Fibroblast of pulmonary artery (primary cell): ENCODE data around the gene STMP1.
"Not testable (repeated sequence)": the region's sequence is repeated elsewhere in the genome, so short reads cannot be mapped to it uniquely, and the experiment has no call there.

Experiments used
- DNase-seq: peaks from one replicate; pipeline ENCODE4 v3.0.0-alpha.2; 2010; ENCODE audit warnings: low read depth
- H3K4me3 ChIP-seq: replicated peaks from 2 replicates; pipeline ENCODE4 v1.5.1; 2011; ENCODE audit warnings: low read depth, mild to moderate bottlenecking, control low read depth, low read length, moderate library complexity
- TF ChIP-seq, protein P1 (sequence below): IDR thresholded peaks from 2 replicates; pipeline ENCODE4 v1.5.1; 2011; ENCODE audit warnings: mild to moderate bottlenecking, control low read depth, low read length, inconsistent platforms; ENCODE audit errors: missing control alignments

The STMP1 gene

DNA sequence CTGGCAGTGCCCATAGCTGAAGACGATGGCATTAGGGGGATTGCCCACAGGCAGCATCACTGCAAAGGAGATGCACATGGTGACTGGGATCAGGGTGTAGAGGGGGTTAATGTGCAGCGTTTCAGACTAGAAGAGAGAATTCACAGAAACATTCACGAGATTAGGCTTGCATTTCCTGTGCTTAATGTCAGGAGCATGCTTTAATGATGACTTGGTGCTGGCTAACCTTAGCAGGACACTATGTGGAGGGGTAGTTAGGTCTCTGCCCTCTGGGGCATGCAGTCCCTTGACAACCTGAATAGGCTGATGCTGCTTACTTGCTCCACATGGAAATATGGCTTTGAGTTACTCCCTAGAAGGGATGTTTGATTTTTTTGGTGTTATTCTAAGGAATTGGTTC is 21.8 kb downstream of the STMP1 start:
- TF ChIP-seq, protein P1, sequence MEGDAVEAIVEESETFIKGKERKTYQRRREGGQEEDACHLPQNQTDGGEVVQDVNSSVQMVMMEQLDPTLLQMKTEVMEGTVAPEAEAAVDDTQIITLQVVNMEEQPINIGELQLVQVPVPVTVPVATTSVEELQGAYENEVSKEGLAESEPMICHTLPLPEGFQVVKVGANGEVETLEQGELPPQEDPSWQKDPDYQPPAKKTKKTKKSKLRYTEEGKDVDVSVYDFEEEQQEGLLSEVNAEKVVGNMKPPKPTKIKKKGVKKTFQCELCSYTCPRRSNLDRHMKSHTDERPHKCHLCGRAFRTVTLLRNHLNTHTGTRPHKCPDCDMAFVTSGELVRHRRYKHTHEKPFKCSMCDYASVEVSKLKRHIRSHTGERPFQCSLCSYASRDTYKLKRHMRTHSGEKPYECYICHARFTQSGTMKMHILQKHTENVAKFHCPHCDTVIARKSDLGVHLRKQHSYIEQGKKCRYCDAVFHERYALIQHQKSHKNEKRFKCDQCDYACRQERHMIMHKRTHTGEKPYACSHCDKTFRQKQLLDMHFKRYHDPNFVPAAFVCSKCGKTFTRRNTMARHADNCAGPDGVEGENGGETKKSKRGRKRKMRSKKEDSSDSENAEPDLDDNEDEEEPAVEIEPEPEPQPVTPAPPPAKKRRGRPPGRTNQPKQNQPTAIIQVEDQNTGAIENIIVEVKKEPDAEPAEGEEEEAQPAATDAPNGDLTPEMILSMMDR = no peak
- peak; percentile 55 for DNase-seq
- H3K4me3 ChIP-seq = no peak overlapping the region

- H3K4me3 ChIP-seq = no peak overlapping the region
- TF ChIP-seq, protein P1 = no peak
- DNase-seq = no peak
These were observed 22.4 kb downstream of the STMP1 start for GRCh38 chr7:135684699-135685098.

DNA sequence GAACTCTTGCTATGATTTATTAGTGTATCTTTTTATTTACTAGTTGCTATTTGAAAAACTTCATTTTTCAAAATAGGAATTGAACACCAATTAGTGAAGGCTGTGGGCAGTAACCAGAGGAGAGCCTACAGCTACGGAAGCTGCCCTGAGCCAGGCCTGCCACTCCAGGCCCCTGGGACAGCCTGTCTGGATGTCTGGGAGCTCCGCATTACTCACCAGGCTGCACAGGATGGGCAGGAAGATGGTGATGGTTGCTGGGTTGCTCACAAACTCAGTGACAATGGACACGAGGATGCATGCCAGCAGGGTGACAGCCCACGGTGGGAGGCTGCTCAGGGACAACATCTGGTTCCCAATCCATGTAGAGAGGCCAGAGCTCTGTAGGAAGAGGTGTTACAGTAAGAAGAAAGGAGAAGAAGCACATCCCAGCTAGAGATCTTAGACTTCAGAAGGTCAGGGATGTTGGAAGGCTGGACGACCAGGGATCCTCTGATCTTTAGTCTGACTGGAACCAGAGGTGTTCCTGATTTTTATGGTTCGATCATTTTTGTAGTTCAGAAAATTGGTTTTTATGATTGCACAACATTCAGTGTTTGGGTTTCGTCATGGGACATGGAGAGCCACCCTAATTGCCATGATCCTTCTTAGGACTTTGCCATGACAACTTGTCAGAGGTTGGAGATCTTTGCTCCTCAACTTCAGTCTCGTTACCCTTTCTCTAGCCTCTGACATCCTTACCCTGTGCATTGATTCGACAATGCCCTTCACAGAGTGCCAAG is 23.2 kb downstream of the STMP1 start:
- peak; percentile 37 for DNase-seq
- TF ChIP-seq, protein P1 = no peak
- H3K4me3 ChIP-seq = no peak overlapping the region

- TF ChIP-seq, protein P1 = no peak
- no peak overlapping the region for H3K4me3 ChIP-seq
- DNase-seq = no peak
These were observed 25.2 kb downstream of the STMP1 start for GRCh38 chr7:135687466-135687865.

GRCh38 chr7:135690566-135690965 is 28.3 kb downstream of the STMP1 start:
- no peak overlapping the region for H3K4me3 ChIP-seq
- TF ChIP-seq, protein P1 = no peak
- peak; percentile 67 for DNase-seq

DNA sequence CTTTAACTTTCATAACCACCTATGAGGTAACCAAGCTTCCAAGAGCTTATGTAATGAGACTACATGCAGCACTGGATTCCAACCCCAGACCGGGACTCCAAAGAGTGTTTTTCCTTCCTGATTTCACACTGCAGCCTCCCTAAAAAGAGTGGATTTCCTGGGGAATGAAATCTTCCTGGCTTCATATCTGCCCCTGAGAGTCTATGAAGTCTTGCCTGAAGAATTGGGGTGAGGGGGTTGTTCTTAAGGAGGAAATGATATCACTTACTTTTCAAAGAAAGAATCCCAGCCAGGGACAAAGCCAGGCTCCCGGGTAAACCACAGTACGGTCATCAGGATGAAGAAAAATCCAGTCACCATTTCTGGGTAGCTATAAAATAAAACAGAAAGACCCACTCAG is 29.7 kb downstream of the STMP1 start:
- DNase-seq = peak; percentile 58

GRCh38 chr7:135692606-135693005 is 30.3 kb downstream of the STMP1 start:
- not testable (repeated sequence) for H3K4me3 ChIP-seq, DNase-seq

More for the DNA sequence above, 29.7 kb downstream of the STMP1 start:
- TF ChIP-seq, protein P1 = no peak
- H3K4me3 ChIP-seq = no peak overlapping the region
